A673 (cell line): Measurements from ENCODE around the gene HLA-B.

Source experiments
- CTCF ChIP-seq: fragments of 300-800, 200-600 bp; sonication (generic); conservative IDR thresholded peaks from 2 replicates; pipeline ENCODE4 v1.5.1; 2017; ENCODE audit warnings: low read depth, mild to moderate bottlenecking, antibody characterized with exemption, low read length, moderate library complexity, mixed read lengths
- EZH2 ChIP-seq: fragments of 200-600 bp; sonication (generic); IDR thresholded peaks from 2 replicates; pipeline ENCODE4 v1.6.1; 2017; ENCODE audit warnings: borderline replicate concordance, low read depth, mild to moderate bottlenecking, mixed read lengths, antibody characterized with exemption, low read length; ENCODE audit not compliant: poor library complexity, severe bottlenecking

DNA sequence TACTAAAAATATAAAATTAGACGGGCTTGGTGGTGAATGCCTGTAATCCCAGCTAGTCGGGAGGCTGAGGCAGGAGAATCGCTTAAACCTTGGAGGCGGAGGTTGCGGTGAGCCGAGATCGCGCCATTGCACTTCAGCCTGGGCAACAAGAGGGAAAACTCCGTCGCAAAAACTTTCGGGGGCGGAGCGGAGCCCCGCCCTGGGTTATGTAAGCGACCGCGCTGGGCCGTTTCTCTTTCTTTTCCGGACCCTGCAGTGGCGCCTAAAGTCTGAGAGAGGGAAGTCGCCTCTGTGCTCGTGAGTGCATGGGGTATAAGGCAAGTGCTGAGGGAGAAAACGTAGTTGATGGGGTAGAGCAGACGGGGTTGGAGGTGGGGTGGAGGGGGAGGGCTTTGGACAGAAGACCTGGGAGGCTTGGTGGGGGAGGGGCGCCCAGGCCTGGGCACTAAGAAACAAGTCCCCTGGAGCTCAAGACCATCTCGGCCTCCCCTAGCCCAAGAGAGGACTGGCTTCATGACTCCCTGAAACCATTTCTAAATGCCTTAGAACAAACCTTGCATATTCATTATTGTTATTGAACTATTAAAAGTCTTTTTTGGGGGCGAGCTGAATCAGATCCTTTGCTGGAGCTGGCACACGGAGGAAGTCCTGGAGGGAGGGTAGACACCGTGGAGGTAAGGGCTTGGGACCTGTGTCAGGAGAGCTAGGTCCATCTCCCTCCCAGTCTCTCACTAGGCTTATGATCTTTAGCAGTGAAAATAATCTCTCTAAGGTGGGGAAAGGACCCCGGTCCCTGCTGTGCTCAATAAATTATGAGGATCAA, 43.7 kb upstream of the HLA-B start:
- TF ChIP-seq CTCF (no peak), EZH2 (no peak)
